ENCODE measurements around the gene TVP23C.

DNA sequence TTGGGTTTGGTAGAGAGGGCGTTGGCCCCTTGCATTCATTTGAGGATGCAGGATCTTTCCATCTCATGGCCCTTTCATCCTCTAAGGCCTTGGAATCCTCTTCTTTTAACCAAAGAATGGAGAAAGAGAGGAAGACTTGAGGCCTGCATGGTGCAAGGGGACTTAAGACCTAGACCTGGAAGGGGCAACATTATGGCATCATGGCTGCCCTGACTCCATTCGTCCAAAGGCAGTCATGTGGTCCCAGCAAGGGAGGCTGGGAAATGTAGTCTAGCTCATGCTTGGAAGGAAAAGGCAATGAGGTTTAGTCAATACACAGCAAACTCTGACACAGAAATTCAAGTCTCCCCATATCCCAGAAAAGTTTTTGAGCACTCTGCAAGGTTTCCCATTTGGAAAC, 65.2 kb downstream of the TVP23C start:
- TF ChIP-seq, protein P1, sequence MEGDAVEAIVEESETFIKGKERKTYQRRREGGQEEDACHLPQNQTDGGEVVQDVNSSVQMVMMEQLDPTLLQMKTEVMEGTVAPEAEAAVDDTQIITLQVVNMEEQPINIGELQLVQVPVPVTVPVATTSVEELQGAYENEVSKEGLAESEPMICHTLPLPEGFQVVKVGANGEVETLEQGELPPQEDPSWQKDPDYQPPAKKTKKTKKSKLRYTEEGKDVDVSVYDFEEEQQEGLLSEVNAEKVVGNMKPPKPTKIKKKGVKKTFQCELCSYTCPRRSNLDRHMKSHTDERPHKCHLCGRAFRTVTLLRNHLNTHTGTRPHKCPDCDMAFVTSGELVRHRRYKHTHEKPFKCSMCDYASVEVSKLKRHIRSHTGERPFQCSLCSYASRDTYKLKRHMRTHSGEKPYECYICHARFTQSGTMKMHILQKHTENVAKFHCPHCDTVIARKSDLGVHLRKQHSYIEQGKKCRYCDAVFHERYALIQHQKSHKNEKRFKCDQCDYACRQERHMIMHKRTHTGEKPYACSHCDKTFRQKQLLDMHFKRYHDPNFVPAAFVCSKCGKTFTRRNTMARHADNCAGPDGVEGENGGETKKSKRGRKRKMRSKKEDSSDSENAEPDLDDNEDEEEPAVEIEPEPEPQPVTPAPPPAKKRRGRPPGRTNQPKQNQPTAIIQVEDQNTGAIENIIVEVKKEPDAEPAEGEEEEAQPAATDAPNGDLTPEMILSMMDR (IDR thresholded peaks at IDR 0.05 in 2 of 3, conservative IDR thresholded peaks at IDR 0.05 in 1 of 3; ENCODE audit: borderline replicate concordance in 1 of 3, insufficient read depth in 1 of 3, low read depth in 2 of 3, low read length in 2 of 3) = no peak
- no peak for TF ChIP-seq POLR2AphosphoS5 (IDR thresholded peaks at IDR 0.05; ENCODE audit: low read depth, low read length)
- no peak for TF ChIP-seq EZH2 (IDR thresholded peaks at IDR 0.05)
- TF ChIP-seq POLR2A (IDR thresholded peaks at IDR 0.05; ENCODE audit: borderline replicate concordance, extremely low read depth, insufficient read depth, insufficient read length) = no peak
- TF ChIP-seq, protein P2, sequence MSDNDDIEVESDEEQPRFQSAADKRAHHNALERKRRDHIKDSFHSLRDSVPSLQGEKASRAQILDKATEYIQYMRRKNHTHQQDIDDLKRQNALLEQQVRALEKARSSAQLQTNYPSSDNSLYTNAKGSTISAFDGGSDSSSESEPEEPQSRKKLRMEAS (IDR thresholded peaks at IDR 0.05) = no peak
- TF ChIP-seq FOSL1 (IDR thresholded peaks at IDR 0.05; ENCODE audit: low read depth) = no peak
- no peak for TF ChIP-seq RAD21 (IDR thresholded peaks at IDR 0.05; ENCODE audit: low read depth)
- TF ChIP-seq YY1 (IDR thresholded peaks at IDR 0.05; ENCODE audit: extremely low read depth, insufficient replicate concordance, low read depth, low read length) = peak; percentile 57
- TF ChIP-seq, protein P3, sequence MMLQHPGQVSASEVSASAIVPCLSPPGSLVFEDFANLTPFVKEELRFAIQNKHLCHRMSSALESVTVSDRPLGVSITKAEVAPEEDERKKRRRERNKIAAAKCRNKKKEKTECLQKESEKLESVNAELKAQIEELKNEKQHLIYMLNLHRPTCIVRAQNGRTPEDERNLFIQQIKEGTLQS (IDR thresholded peaks at IDR 0.05) = no peak
- no peak for TF ChIP-seq SP1 (IDR thresholded peaks at IDR 0.05; ENCODE audit: low read depth)
- TF ChIP-seq EZH2phosphoT487 (IDR thresholded peaks at IDR 0.05; ENCODE audit: borderline replicate concordance) = no peak

Data from HCT116 (cell line).